Motor neuron (in vitro differentiated cells): ENCODE measurements around the gene CACNA1I. TPM values are rescaled to one million over a fixed set of nuclear protein-coding genes. Genes with fewer than 3 reads are reported as not detected.

ENCODE experiments used
- ATAC-seq, 8 experiments: fragments of 200-7000 bp; cut with Tn5 transposase; replicated peaks in 6 of 8; 2 replicates each; pipeline ENCODE4 v1.8.0; 2021; ENCODE audit warnings: mild to moderate bottlenecking in 8 of 8, moderate library complexity in 8 of 8
- H3K27ac ChIP-seq, 2 donors: fragments of 250-450 bp; sonication (Bioruptor Pico); 2 replicates each; pipeline ENCODE4 v1.9.0; 2021; ENCODE audit warnings: antibody characterized with exemption in 2 of 2, mild to moderate bottlenecking in 2 of 2, moderate library complexity in 1 of 2
- H3K4me1 ChIP-seq, 2 donors: fragments of 250-450 bp; sonication (Bioruptor Pico); replicated peaks in 1 of 2; 2 replicates each; pipeline ENCODE4 v1.6.1; 2021; ENCODE audit warnings: antibody characterized with exemption in 2 of 2, mild to moderate bottlenecking in 2 of 2, moderate library complexity in 1 of 2
- H3K4me3 ChIP-seq, 5 donors: fragments of 250-450 bp; sonication (Bioruptor Pico); 2 replicates each; pipeline ENCODE4 v1.9.0; 2021; ENCODE audit warnings: antibody characterized with exemption in 5 of 5, mild to moderate bottlenecking in 5 of 5, moderate library complexity in 4 of 5
- WGBS, 10 experiments: fragments of 450-650 bp; shearing (Covaris generic); methylation state at CpG; one replicate each; pipeline ENCODE4 v1.0.0; 2022; 5-methylcytosine and 5-hydroxymethylcytosine counted together
- in situ Hi-C, 9 experiments: fragments of 400-800 bp; cut with MboI; loops; one replicate each; pipeline ENCODE4 v1.15.0; 2021; ENCODE audit warnings: low sequenced_read_pairs in 9 of 9, low pct_unique_long_range_greater_than_20kb in 2 of 9; ENCODE audit not compliant: unreplicated experiment in 9 of 9
- total RNA-seq, 8 experiments: library from RNA; unstranded; fragments of 300-600 nt; gene quantifications; 2 replicates each; pipeline versions ENCODE4 v1.2.3 to v1.2.4, GENCODE V29; 2022

CACNA1I gene
- total RNA-seq, 8 experiments from 2014 or later, result 0.09 to 1.00 (median 0.24) TPM

- Histone ChIP-seq H3K27ac (peak overlapping the region in 1 of 2 donors; percentile 1), H3K4me1 (peaks cover 18 to 26% of the 10 kb centered on the region in 2 donors), H3K4me3 (peak overlapping the region in 4 of 5 donors; percentile 0 to 10 (median 6))
- ATAC-seq, result peak; percentile 10 to 32 (median 24)
- in situ Hi-C loops, result loop anchor here in 4 of 9 experiments (25.0 kb wide), 2 partner anchors 508 to 833 kb away; partner anchors contain the start of gene SGSM3 (in 2 of the 4)
- 22 to 81% (median 66%) methylated on average over 4 to 17 of the region's 32 CpGs; no CpG with 5 or more reads in 3 of the 10 experiments for WGBS, 10 experiments
These were observed 41.7 kb upstream of the CACNA1I start for GRCh38 chr22:39528681-39529486.

GRCh38 chr22:39529487-39529851, 41.1 kb upstream of the CACNA1I start:
- peak overlapping the region in 1 of 2 donors; percentile 1 for H3K27ac ChIP-seq
- in situ Hi-C loops, result loop anchor here in 4 of 9 experiments (25.0 kb wide), 2 partner anchors 508 to 833 kb away; partner anchors contain the start of gene SGSM3 (in 2 of the 4)
- ATAC-seq, result no peak
- WGBS, 10 experiments, result 31 to 100% (median 50%) methylated on average over 1 to 10 of the region's 17 CpGs; no CpG with 5 or more reads in 6 of the 10 experiments
- peaks cover 18 to 21% of the 10 kb centered on the region in 2 donors for H3K4me1 ChIP-seq
- H3K4me3 ChIP-seq, result peak overlapping the region in 1 of 5 donors; percentile 10

- in situ Hi-C loops, result loop anchor here in 7 of 9 experiments (10.0 to 25.0 kb wide), 4 partner anchors 505 to 832 kb away; partner anchors contain the start of gene SGSM3 (in 2 of the 7)
- 40 to 100% (median 85%) methylated on average over 1 to 6 of the region's 6 CpGs for WGBS, 10 experiments
- Histone ChIP-seq H3K4me1 (peaks cover 21% of the 10 kb centered on the region in 2 donors), H3K4me3 (no peak overlapping the region), H3K27ac (no peak overlapping the region)
- ATAC-seq, result no peak
These were observed 40.4 kb upstream of the CACNA1I start for GRCh38 chr22:39530116-39530515.

- WGBS, 10 experiments, result 20 to 73% (median 40%) methylated on average over 1 to 4 of the region's 9 CpGs; no CpG with 5 or more reads in 6 of the 10 experiments
- peaks cover 21 to 22% of the 10 kb centered on the region in 2 donors for H3K4me1 ChIP-seq
- in situ Hi-C loops, result loop anchor here in 7 of 9 experiments (10.0 to 25.0 kb wide), 4 partner anchors 504 to 831 kb away; partner anchors contain the start of gene SGSM3 (in 2 of the 7)
- ATAC-seq, result no peak
- no peak overlapping the region for H3K4me3 ChIP-seq
- H3K27ac ChIP-seq, result no peak overlapping the region
These were observed 39.7 kb upstream of the CACNA1I start for GRCh38 chr22:39530692-39531331.

GRCh38 chr22:39532215-39533073, 38.1 kb upstream of the CACNA1I start, which contains the start of gene RPS19BP1:
TSS of gene RPS19BP1 (minus strand) at chr22:39532748. CDS start at chr22:39532738, 10 bp downstream.
- in situ Hi-C loops, result loop anchor here in 7 of 9 experiments (10.0 to 25.0 kb wide), 4 partner anchors 502 to 830 kb away; partner anchors contain the start of gene SGSM3 (in 2 of the 7)
- peaks cover 21 to 22% of the 10 kb centered on the region in 2 donors for H3K4me1 ChIP-seq
- peak within 1 kb of the TSS; percentile 82 to 92 for H3K27ac ChIP-seq
- 0 to 5% (median 0%) methylated on average over 3 to 26 of the region's 67 CpGs; no CpG with 5 or more reads in 1 of the 10 experiments for WGBS, 10 experiments
- peak; percentile 77 to 88 (median 84) for ATAC-seq
- H3K4me3 ChIP-seq, result peak within 1 kb of the TSS; percentile 58 to 80 (median 71)

- WGBS, 10 experiments, result 79 to 100% (median 85%) methylated on average over 1 to 7 of the region's 12 CpGs; no CpG with 5 or more reads in 3 of the 10 experiments
- ATAC-seq, result no peak
- in situ Hi-C loops, result loop anchor here in 7 of 9 experiments (10.0 to 25.0 kb wide), 4 partner anchors 501 to 828 kb away; partner anchors contain the start of gene SGSM3 (in 2 of the 7)
- Histone ChIP-seq H3K4me1 (peaks cover 18 to 21% of the 10 kb centered on the region in 2 donors), H3K4me3 (no peak overlapping the region), H3K27ac (no peak overlapping the region)
These were observed 36.5 kb upstream of the CACNA1I start for GRCh38 chr22:39534092-39534506.

GRCh38 chr22:39534591-39535356, 35.8 kb upstream of the CACNA1I start:
- Histone ChIP-seq H3K27ac (no peak overlapping the region), H3K4me3 (no peak overlapping the region), H3K4me1 (peaks cover 18 to 19% of the 10 kb centered on the region in 2 donors)
- 0 to 13% (median 0%) methylated on average over 1 to 6 of the region's 41 CpGs; no CpG with 5 or more reads in 4 of the 10 experiments for WGBS, 10 experiments
- in situ Hi-C loops, result loop anchor here in 7 of 9 experiments (10.0 to 25.0 kb wide), 4 partner anchors 500 to 828 kb away; partner anchors contain the start of gene SGSM3 (in 2 of the 7)
- peak; percentile 12 to 50 (median 44) for ATAC-seq

- in situ Hi-C loops, result loop anchor here in 7 of 9 experiments (10.0 to 25.0 kb wide), 4 partner anchors 499 to 827 kb away; partner anchors contain the start of gene SGSM3 (in 2 of the 7)
- ATAC-seq, result no peak
- no peak overlapping the region for H3K27ac ChIP-seq
- WGBS, 10 experiments, result 70% methylated on average over 2 of the region's 13 CpGs; no CpG with 5 or more reads in 9 of the 10 experiments
- H3K4me1 ChIP-seq, result peaks cover 18 to 19% of the 10 kb centered on the region in 2 donors
- no peak overlapping the region for H3K4me3 ChIP-seq
These were observed 35.2 kb upstream of the CACNA1I start for GRCh38 chr22:39535357-39535725.

- Histone ChIP-seq H3K27ac (no peak overlapping the region), H3K4me1 (peaks cover 15 to 18% of the 10 kb centered on the region in 2 donors), H3K4me3 (no peak overlapping the region)
- in situ Hi-C loops, result loop anchor here in 7 of 9 experiments (10.0 to 25.0 kb wide), 4 partner anchors 499 to 826 kb away; partner anchors contain the start of gene SGSM3 (in 2 of the 7)
- ATAC-seq, result no peak
- WGBS, 10 experiments, result 0 to 90% (median 63%) methylated on average over 1 to 5 of the region's 15 CpGs; no CpG with 5 or more reads in 5 of the 10 experiments
These were observed 34.6 kb upstream of the CACNA1I start for GRCh38 chr22:39535831-39536449.

- WGBS, 10 experiments, result 78 to 85% (median 80%) methylated on average over 4 of the region's 8 CpGs; no CpG with 5 or more reads in 7 of the 10 experiments
- ATAC-seq, result no peak
- peaks cover 7 to 13% of the 10 kb centered on the region in 2 donors for H3K4me1 ChIP-seq
- H3K27ac ChIP-seq, result no peak overlapping the region
- no peak overlapping the region for H3K4me3 ChIP-seq
- in situ Hi-C loops, result loop anchor here in 7 of 9 experiments (10.0 to 25.0 kb wide), 4 partner anchors 498 to 826 kb away; partner anchors contain the start of gene SGSM3 (in 2 of the 7)
These were observed 33.8 kb upstream of the CACNA1I start for GRCh38 chr22:39536711-39537110.
